Ishikawa (cell line): Measurements from ENCODE around the gene AFG1L.
A peak's percentile ranks its signal among the peaks of the same experiment; 100 is the strongest.

ENCODE experiments used
- CEBPB ChIP-seq: IDR thresholded peaks from 2 replicates; pipeline ENCODE4 v1.6.1; 2012
- CREB1 ChIP-seq: IDR thresholded peaks from 2 replicates; pipeline ENCODE4 v1.6.1; 2012; ENCODE audit warnings: low read depth
- EGR1 ChIP-seq: IDR thresholded peaks from 2 replicates; pipeline ENCODE4 v1.6.1; 2012
- EP300 ChIP-seq: IDR thresholded peaks from 2 replicates; pipeline ENCODE4 v1.6.1; 2012; ENCODE audit warnings: borderline replicate concordance
- FOXM1 ChIP-seq: IDR thresholded peaks from 2 replicates; pipeline ENCODE4 v1.6.1; 2012; ENCODE audit warnings: low read depth, borderline replicate concordance
- MAX ChIP-seq: IDR thresholded peaks from 2 replicates; pipeline ENCODE4 v1.6.1; 2012
- NFIC ChIP-seq: IDR thresholded peaks from 2 replicates; pipeline ENCODE4 v1.6.1; 2012
- RAD21 ChIP-seq: IDR thresholded peaks from 2 replicates; pipeline ENCODE4 v1.6.1; 2012; ENCODE audit warnings: low read depth
- REST ChIP-seq: IDR thresholded peaks from 2 replicates; pipeline ENCODE4 v1.6.1; 2012; ENCODE audit warnings: low read depth, mild to moderate bottlenecking
- TAF1 ChIP-seq: IDR thresholded peaks from 2 replicates; pipeline ENCODE4 v1.6.1; 2012; ENCODE audit warnings: low read depth, mild to moderate bottlenecking
- TCF12 ChIP-seq: IDR thresholded peaks from 2 replicates; pipeline ENCODE4 v1.6.1; 2012; ENCODE audit warnings: low read depth
- TEAD4 ChIP-seq: IDR thresholded peaks from 2 replicates; pipeline ENCODE4 v1.6.1; 2012
- USF1 ChIP-seq: IDR thresholded peaks from 2 replicates; pipeline ENCODE4 v1.6.1; 2012
- YY1 ChIP-seq: IDR thresholded peaks from 2 replicates; pipeline ENCODE4 v1.6.1; 2012; ENCODE audit warnings: low read depth
- ZBTB7A ChIP-seq: IDR thresholded peaks from 2 replicates; pipeline ENCODE4 v1.6.1; 2012; ENCODE audit warnings: low read depth

AFG1L gene

GRCh38 chr6:108550256-108550655, 255.4 kb downstream of the AFG1L start:
- TF ChIP-seq USF1 (no peak), RAD21 (no peak), CREB1 (no peak), REST (no peak), TCF12 (no peak), NFIC (no peak), EGR1 (no peak), CEBPB (no peak), MAX (no peak), YY1 (no peak), ZBTB7A (no peak), EP300 (no peak), TAF1 (no peak), FOXM1 (no peak), TEAD4 (no peak)

GRCh38 chr6:108555399-108556052, 260.7 kb downstream of the AFG1L start:
- TF ChIP-seq YY1 = no peak
- TF ChIP-seq MAX = no peak
- no peak for TF ChIP-seq NFIC
- TF ChIP-seq RAD21 = no peak
- TF ChIP-seq USF1 = no peak
- TF ChIP-seq EP300 = no peak
- no peak for TF ChIP-seq REST
- TF ChIP-seq TCF12 = no peak
- no peak for TF ChIP-seq TEAD4
- TF ChIP-seq ZBTB7A = no peak
- TF ChIP-seq CEBPB = no peak
- no peak for TF ChIP-seq FOXM1
- TF ChIP-seq EGR1 = no peak
- TF ChIP-seq TAF1 = no peak
- TF ChIP-seq CREB1 = no peak

GRCh38 chr6:108556250-108556649, 261.4 kb downstream of the AFG1L start:
- no peak for TF ChIP-seq YY1

GRCh38 chr6:108556866-108557493, 262.1 kb downstream of the AFG1L start:
- TF ChIP-seq ZBTB7A (no peak), TCF12 (no peak)

- no peak; the same call in 1 of the 2 replicates for TF ChIP-seq TCF12
- no peak for TF ChIP-seq FOXM1
- TF ChIP-seq NFIC = no peak
- peak; percentile 85 for TF ChIP-seq MAX
- TF ChIP-seq CEBPB = no peak
- no peak for TF ChIP-seq YY1
- TF ChIP-seq REST = no peak
- no peak for TF ChIP-seq EGR1
- peak; percentile 82 for TF ChIP-seq ZBTB7A
- peak; percentile 61 for TF ChIP-seq USF1
- no peak for TF ChIP-seq TAF1
- TF ChIP-seq RAD21 = no peak
- no peak for TF ChIP-seq EP300
- no peak for TF ChIP-seq CREB1
- no peak for TF ChIP-seq TEAD4
Measured at GRCh38 chr6:108557494-108558371, 262.9 kb downstream of the AFG1L start.
